VCaP (cell line): ENCODE measurements around the gene CASZ1.

ENCODE experiments used
- H3K27ac ChIP-seq: fragments of 450-650 bp; 2 replicates; pipeline ENCODE4 v1.5.1; 2017
- CTCF ChIP-seq: fragments of 450-650 bp; conservative IDR thresholded peaks from 2 replicates; pipeline ENCODE4 v1.5.1; 2017; ENCODE audit warnings: mild to moderate bottlenecking, moderate library complexity

Gene CASZ1

GRCh38 chr1:10767282-10767681 is 29.2 kb downstream of the CASZ1 start:
- TF ChIP-seq CTCF = no peak
- peak overlapping the region; percentile 91 for H3K27ac ChIP-seq

- peak overlapping the region; percentile 91 for H3K27ac ChIP-seq
- TF ChIP-seq CTCF = no peak
These were observed 30.5 kb downstream of the CASZ1 start for GRCh38 chr1:10765734-10766478.

- H3K27ac ChIP-seq = peak overlapping the region; percentile 91
- no peak for TF ChIP-seq CTCF
These were observed 31.1 kb downstream of the CASZ1 start for GRCh38 chr1:10765304-10765703.

- no peak for TF ChIP-seq CTCF
- H3K27ac ChIP-seq = peak overlapping the region; percentile 91
These were observed 32.1 kb downstream of the CASZ1 start for GRCh38 chr1:10764296-10764798.

- peak overlapping the region; percentile 91 for H3K27ac ChIP-seq
- no peak for TF ChIP-seq CTCF
These were observed 33.6 kb downstream of the CASZ1 start for GRCh38 chr1:10762875-10763274.

GRCh38 chr1:10762153-10762523 is 34.3 kb downstream of the CASZ1 start:
- no peak for TF ChIP-seq CTCF
- peak overlapping the region; percentile 91 for H3K27ac ChIP-seq

- peak overlapping the region; percentile 91 for H3K27ac ChIP-seq
- TF ChIP-seq CTCF = no peak
These were observed 34.8 kb downstream of the CASZ1 start for GRCh38 chr1:10761503-10762152.
